ENCODE results near the gene ALPL. TPM values are rescaled to one million over a fixed set of nuclear protein-coding genes. Genes with fewer than 3 reads are reported as not detected.

ALPL gene
- total RNA-seq, 1 donor from 2014 or later, result 4.0 TPM

- no peak for DNase-seq
These were observed 109.5 kb downstream of the ALPL start for GRCh38 chr1:21618561-21619374.

- no peak for DNase-seq
These were observed 110.2 kb downstream of the ALPL start for GRCh38 chr1:21619375-21619947.

- no peak for DNase-seq
These were observed 110.8 kb downstream of the ALPL start for GRCh38 chr1:21620011-21620410.

- no peak for DNase-seq
These were observed 111.3 kb downstream of the ALPL start for GRCh38 chr1:21620496-21620895.

GRCh38 chr1:21621051-21621450, 111.8 kb downstream of the ALPL start:
- no peak for DNase-seq

GRCh38 chr1:21621761-21622436, 112.7 kb downstream of the ALPL start:
- no peak for DNase-seq

GRCh38 chr1:21622466-21623315, 113.5 kb downstream of the ALPL start:
- DNase-seq, result no peak

GRCh38 chr1:21623410-21623961, 114.3 kb downstream of the ALPL start:
- DNase-seq, result no peak

- no peak for DNase-seq
These were observed 115.6 kb downstream of the ALPL start for GRCh38 chr1:21624571-21625389.

- no peak for DNase-seq
These were observed 116.4 kb downstream of the ALPL start for GRCh38 chr1:21625390-21626190.

GRCh38 chr1:21626921-21627339, 117.7 kb downstream of the ALPL start:
- no peak for DNase-seq

Other genes with a start within 250 kb of the ALPL start
- gene ECE1, start 219.0 kb upstream of the ALPL start, total RNA-seq, result 33.1 TPM
- gene NBPF3, start 69.3 kb upstream of the ALPL start, total RNA-seq, result 14.4 TPM
- gene RAP1GAP, start 159.9 kb downstream of the ALPL start, total RNA-seq, result 3.9 TPM